T-cell (primary cell): ENCODE measurements around the gene SLIT3. TPM values are rescaled to one million over a fixed set of nuclear protein-coding genes. Genes with fewer than 3 reads are reported as not detected.

Experiments
- ATAC-seq, 4 experiments: fragments of 200-7000 bp in 3 of 4; fragments of 150-1000 bp in 1 of 4; cut with Tn5 transposase; replicated peaks in 1 of 4; 1 replicate in 3 of 4; 2 replicates in 1 of 4; pipeline ENCODE4 v1.10.0; 2021; ENCODE audit warnings: moderate library complexity in 3 of 4, mild to moderate bottlenecking in 2 of 4, moderate number of reproducible peaks in 1 of 4
- CTCF ChIA-PET, 2 donors: fragments of 300-600 bp; sonication (Branson Sonifier 250); formaldehyde crosslinking; loops; one replicate each; lab custom pipeline; 2022; ENCODE audit warnings: antibody characterized with exemption in 2 of 2; lab: Charles Lee
- POLR2A ChIA-PET, 2 donors: fragments of 300-600 bp; sonication (Branson Sonifier 250); formaldehyde crosslinking; loops; one replicate each; lab custom pipeline; 2022; ENCODE audit warnings: antibody characterized with exemption in 2 of 2; lab: Charles Lee
- DNase-seq, 35 experiments: peaks; one replicate each; pipeline versions ENCODE4 v3.0.0 to v3.0.0-alpha.2; 2013 to 2023
- H3K27ac ChIP-seq: one replicate; pipeline ENCODE4 v1.5.1; 2013; ENCODE audit warnings: low read length
- H3K27me3 ChIP-seq, 2 experiments: replicated peaks in 1 of 2; 1 replicate in 1 of 2; 2 replicates in 1 of 2; pipeline versions ENCODE4 v1.6.1 to v1.7.0; 2013; ENCODE audit warnings: low read length in 1 of 2, mixed read lengths in 1 of 2; ENCODE audit not compliant: control insufficient read depth in 2 of 2, insufficient read depth in 2 of 2; ENCODE audit errors: extremely low read depth in 1 of 2
- H3K36me3 ChIP-seq, 2 donors: 1 replicate in 1 of 2; 2 replicates in 1 of 2; pipeline versions ENCODE4 v1.6.1 to v1.7.0; 2013; ENCODE audit warnings: low read length in 1 of 2; ENCODE audit not compliant: control insufficient read depth in 2 of 2, insufficient read depth in 1 of 2; ENCODE audit errors: extremely low read depth in 1 of 2
- H3K4me1 ChIP-seq, 2 experiments: 1 replicate in 1 of 2; 2 replicates in 1 of 2; pipeline versions ENCODE4 v1.6.1 to v1.7.0; 2013; ENCODE audit warnings: low read length in 2 of 2, mixed read lengths in 1 of 2; ENCODE audit not compliant: insufficient read depth in 2 of 2, control insufficient read depth in 1 of 2; ENCODE audit errors: extremely low read depth in 1 of 2
- H3K4me3 ChIP-seq, 2 donors: 1 replicate in 1 of 2; 2 replicates in 1 of 2; pipeline versions ENCODE4 v1.5.1 to v1.7.0; 2013; ENCODE audit warnings: mild to moderate bottlenecking in 2 of 2, low read length in 1 of 2, moderate library complexity in 1 of 2; ENCODE audit not compliant: control insufficient read depth in 1 of 2; ENCODE audit errors: extremely low read depth in 1 of 2
- H3K9me3 ChIP-seq: 2 replicates; pipeline ENCODE4 v1.7.0; 2013
- H3K27ac Mint-ChIP-seq, 2 donors: one replicate each; pipeline ENCODE4 v1.8.0; 2020 to 2021; ENCODE audit warnings: mild to moderate bottlenecking in 2 of 2, mixed read lengths in 2 of 2
- H3K27me3 Mint-ChIP-seq, 2 donors: one replicate each; pipeline ENCODE4 v1.8.0; 2021 to 2022; ENCODE audit warnings: mixed read lengths in 2 of 2
- H3K36me3 Mint-ChIP-seq: one replicate; pipeline ENCODE4 v1.8.0; 2021; ENCODE audit warnings: mixed read lengths
- H3K4me1 Mint-ChIP-seq, 3 donors: one replicate each; pipeline ENCODE4 v1.8.0; 2020 to 2022; ENCODE audit warnings: mixed read lengths in 3 of 3, mild to moderate bottlenecking in 1 of 3
- H3K4me3 Mint-ChIP-seq, 3 donors: one replicate each; pipeline ENCODE4 v1.8.0; 2020 to 2022; ENCODE audit warnings: mild to moderate bottlenecking in 3 of 3, mixed read lengths in 3 of 3, moderate library complexity in 3 of 3
- H3K9me3 Mint-ChIP-seq, 3 donors: one replicate each; pipeline ENCODE4 v1.8.0; 2020 to 2022; ENCODE audit warnings: mixed read lengths in 3 of 3
- WGBS: methylation state at CpG from one replicate; pipeline ENCODE4 v1.1.5; 2013; ENCODE audit warnings: missing lambda C conversion rate; ENCODE audit not compliant: insufficient coverage; 5-methylcytosine and 5-hydroxymethylcytosine counted together
- total RNA-seq, 35 experiments: library from RNA in 6 of 35; stranded (reverse) in 6 of 35; fragments of 120-200 nt in 1 of 35; gene quantifications; one replicate each; pipeline versions ENCODE4 v1.2.1 to v1.2.4 and lab custom pipeline; 2013 to 2026

SLIT3 gene
- total RNA-seq, 5 donors from 2014 or later (not counting 1 experiment from before 2014, with no cell fraction given): 0.13 to 0.32 (median 0.13) TPM; not detected in 2

- Mint-ChIP-seq H3K27ac (no peak overlapping the region), H3K4me3 (no peak overlapping the region), H3K9me3 (peaks cover 0 to 4% (median 0%) of the 10 kb centered on the region in 3 donors), H3K36me3 (no peaks in the 10 kb centered on the region), H3K4me1 (no peaks in the 10 kb centered on the region), H3K27me3 (peaks cover 0 to 3% of the 10 kb centered on the region in 2 donors)
- DNase-seq (no peak), ATAC-seq (no peak)
- H3K4me3 ChIP-seq: no peak overlapping the region
- no peaks in the 10 kb centered on the region for H3K4me1 ChIP-seq
- WGBS: 53% methylated on average over 2 of the region's 3 CpGs
- peaks cover 0 to 2% of the 10 kb centered on the region in 2 experiments for H3K27me3 ChIP-seq
- H3K36me3 ChIP-seq: no peaks in the 10 kb centered on the region
- POLR2A ChIA-PET: no interaction called here
- CTCF ChIA-PET: no interaction called here
- no peak overlapping the region for H3K27ac ChIP-seq
- no peaks in the 10 kb centered on the region for H3K9me3 ChIP-seq
These were observed 47.9 kb downstream of the SLIT3 start for GRCh38 chr5:169253071-169253470.

- peaks cover 0 to 8% (median 0%) of the 10 kb centered on the region in 3 donors for H3K9me3 Mint-ChIP-seq
- Histone ChIP-seq H3K9me3 (no peaks in the 10 kb centered on the region), H3K27ac (no peak overlapping the region), H3K36me3 (no peaks in the 10 kb centered on the region), H3K4me1 (no peaks in the 10 kb centered on the region), H3K4me3 (no peak overlapping the region), H3K27me3 (peaks cover 0 to 2% of the 10 kb centered on the region in 2 experiments)
- no peaks in the 10 kb centered on the region for H3K4me1 Mint-ChIP-seq
- no CpG with 5 or more reads among the region's 8 CpGs for WGBS
- ChIA-PET POLR2A (no interaction called here), CTCF (no interaction called here)
- no peaks in the 10 kb centered on the region for H3K36me3 Mint-ChIP-seq
- no peak overlapping the region for H3K27ac Mint-ChIP-seq
- H3K27me3 Mint-ChIP-seq: peaks cover 0 to 9% of the 10 kb centered on the region in 2 donors
- ATAC-seq: no peak
- H3K4me3 Mint-ChIP-seq: no peak overlapping the region
- DNase-seq: no peak
These were observed 49.4 kb downstream of the SLIT3 start for GRCh38 chr5:169251333-169252084.

- H3K4me1 ChIP-seq: no peaks in the 10 kb centered on the region
- no peak overlapping the region for H3K4me3 ChIP-seq
- H3K27me3 ChIP-seq: peaks cover 0 to 2% of the 10 kb centered on the region in 2 experiments
- DNase-seq (no peak), ATAC-seq (no peak)
- no CpG with 5 or more reads among the region's 4 CpGs for WGBS
- H3K27me3 Mint-ChIP-seq: peaks cover 0 to 9% of the 10 kb centered on the region in 2 donors
- peaks cover 0 to 8% (median 0%) of the 10 kb centered on the region in 3 donors for H3K9me3 Mint-ChIP-seq
- POLR2A ChIA-PET: no interaction called here
- H3K27ac ChIP-seq: no peak overlapping the region
- no peak overlapping the region for H3K27ac Mint-ChIP-seq
- CTCF ChIA-PET: no interaction called here
- no peak overlapping the region for H3K4me3 Mint-ChIP-seq
- H3K36me3 Mint-ChIP-seq: no peaks in the 10 kb centered on the region
- H3K4me1 Mint-ChIP-seq: no peaks in the 10 kb centered on the region
- no peaks in the 10 kb centered on the region for H3K36me3 ChIP-seq
- H3K9me3 ChIP-seq: no peaks in the 10 kb centered on the region
These were observed 50.1 kb downstream of the SLIT3 start for GRCh38 chr5:169250887-169251286.

GRCh38 chr5:169248996-169249395 is 51.9 kb downstream of the SLIT3 start:
- no CpG with 5 or more reads among the region's 1 CpG for WGBS

GRCh38 chr5:169248550-169248949 is 52.4 kb downstream of the SLIT3 start:
- no peaks in the 10 kb centered on the region for H3K4me1 Mint-ChIP-seq
- CTCF ChIA-PET: no interaction called here
- Histone ChIP-seq H3K4me3 (no peak overlapping the region), H3K27me3 (peaks cover 0 to 4% of the 10 kb centered on the region in 2 experiments), H3K27ac (no peak overlapping the region), H3K9me3 (no peaks in the 10 kb centered on the region), H3K4me1 (no peaks in the 10 kb centered on the region), H3K36me3 (no peaks in the 10 kb centered on the region)
- no peaks in the 10 kb centered on the region for H3K36me3 Mint-ChIP-seq
- no peak overlapping the region for H3K27ac Mint-ChIP-seq
- ATAC-seq (no peak), DNase-seq (no peak)
- POLR2A ChIA-PET: no interaction called here
- H3K9me3 Mint-ChIP-seq: peaks cover 0 to 8% (median 0%) of the 10 kb centered on the region in 3 donors
- H3K27me3 Mint-ChIP-seq: peaks cover 1 to 15% of the 10 kb centered on the region in 2 donors
- H3K4me3 Mint-ChIP-seq: no peak overlapping the region
- no CpG with 5 or more reads among the region's 3 CpGs for WGBS

More at GRCh38 chr5:169248996-169249395, 51.9 kb downstream of the SLIT3 start:
- no peak overlapping the region for H3K4me3 Mint-ChIP-seq
- ChIA-PET CTCF (no interaction called here), POLR2A (no interaction called here)
- H3K27me3 Mint-ChIP-seq: peaks cover 1 to 15% of the 10 kb centered on the region in 2 donors
- H3K4me1 ChIP-seq: no peaks in the 10 kb centered on the region
- peaks cover 0 to 8% (median 0%) of the 10 kb centered on the region in 3 donors for H3K9me3 Mint-ChIP-seq
- no peak for ATAC-seq
- no peak overlapping the region for H3K27ac ChIP-seq
- no peak overlapping the region for H3K4me3 ChIP-seq
- DNase-seq: no peak
- H3K27me3 ChIP-seq: peaks cover 0 to 2% of the 10 kb centered on the region in 2 experiments
- H3K36me3 Mint-ChIP-seq: no peaks in the 10 kb centered on the region
- H3K36me3 ChIP-seq: no peaks in the 10 kb centered on the region
- no peaks in the 10 kb centered on the region for H3K9me3 ChIP-seq
- no peaks in the 10 kb centered on the region for H3K4me1 Mint-ChIP-seq
- H3K27ac Mint-ChIP-seq: no peak overlapping the region

GRCh38 chr5:169244812-169245211 is 56.1 kb downstream of the SLIT3 start:
- no peak overlapping the region for H3K4me3 ChIP-seq
- DNase-seq (no peak), ATAC-seq (no peak)
- H3K36me3 Mint-ChIP-seq: no peaks in the 10 kb centered on the region
- ChIA-PET POLR2A (no interaction called here), CTCF (no interaction called here)
- no CpG with 5 or more reads among the region's 3 CpGs for WGBS
- no peaks in the 10 kb centered on the region for H3K4me1 ChIP-seq
- H3K27ac Mint-ChIP-seq: no peak overlapping the region
- H3K9me3 ChIP-seq: no peaks in the 10 kb centered on the region
- peaks cover 1 to 22% of the 10 kb centered on the region in 2 donors for H3K27me3 Mint-ChIP-seq
- no peaks in the 10 kb centered on the region for H3K36me3 ChIP-seq
- no peaks in the 10 kb centered on the region for H3K4me1 Mint-ChIP-seq
- peaks cover 0 to 4% of the 10 kb centered on the region in 2 experiments for H3K27me3 ChIP-seq
- H3K4me3 Mint-ChIP-seq: no peak overlapping the region
- H3K9me3 Mint-ChIP-seq: peaks cover 6 to 13% (median 13%) of the 10 kb centered on the region in 3 donors
- no peak overlapping the region for H3K27ac ChIP-seq
